Measurements from ENCODE around the gene FITM2.

The FITM2 gene

DNA sequence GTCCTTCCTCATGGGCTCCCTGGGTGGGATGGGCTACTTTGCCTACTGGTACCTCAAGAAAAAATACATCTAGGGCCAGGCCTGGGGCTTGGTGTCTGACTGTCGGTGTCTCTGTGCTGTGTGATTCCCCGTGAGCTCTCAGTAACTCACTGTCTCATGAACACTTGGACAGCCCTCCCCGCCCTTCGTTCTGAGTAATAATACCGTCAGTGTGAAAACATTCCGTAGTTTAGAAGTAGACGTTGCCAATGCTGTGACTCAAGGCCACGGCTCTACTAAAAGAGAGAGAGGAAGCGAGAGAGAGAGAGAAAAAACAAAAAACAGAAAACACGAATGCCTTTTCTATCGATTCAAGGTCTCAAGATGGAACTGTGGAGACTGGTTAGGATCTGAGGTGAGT lies 31.8 kb downstream of the FITM2 start:
- no peak for DNase-seq

DNA sequence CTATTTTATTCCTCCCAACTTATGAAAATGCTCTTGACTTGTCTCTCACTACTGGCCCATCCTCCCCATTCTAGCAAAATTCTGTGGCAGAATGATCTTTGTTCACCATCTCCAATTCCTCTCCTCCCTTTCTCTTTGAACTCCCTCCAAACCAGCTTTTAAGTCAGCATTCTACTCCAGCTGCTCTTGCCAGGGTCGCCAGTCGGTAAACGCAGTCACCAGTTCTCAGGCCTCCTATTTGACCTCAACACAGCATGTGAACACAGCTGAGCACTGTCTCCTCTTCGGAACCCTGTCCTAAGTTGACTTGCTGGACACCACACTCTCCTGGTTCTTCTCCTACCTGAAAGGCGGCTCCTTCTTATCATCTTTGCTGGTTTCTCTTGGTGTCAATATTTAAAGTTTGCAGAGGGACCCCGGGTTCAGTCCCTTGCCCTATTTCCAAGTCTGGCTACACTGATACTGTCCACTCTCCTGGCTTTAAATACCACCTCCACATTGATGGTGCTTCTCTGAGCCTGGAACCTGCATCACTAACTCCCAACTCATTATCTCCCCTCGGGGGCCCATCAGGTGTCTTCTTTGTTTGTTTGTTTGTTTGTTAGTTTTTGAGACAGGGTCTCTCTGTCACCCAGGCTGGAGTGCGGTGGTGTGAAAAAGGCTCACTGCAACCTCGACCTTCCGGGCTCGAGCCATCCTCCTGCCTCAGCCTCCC lies 36.5 kb downstream of the FITM2 start:
- DNase-seq = no peak

DNA sequence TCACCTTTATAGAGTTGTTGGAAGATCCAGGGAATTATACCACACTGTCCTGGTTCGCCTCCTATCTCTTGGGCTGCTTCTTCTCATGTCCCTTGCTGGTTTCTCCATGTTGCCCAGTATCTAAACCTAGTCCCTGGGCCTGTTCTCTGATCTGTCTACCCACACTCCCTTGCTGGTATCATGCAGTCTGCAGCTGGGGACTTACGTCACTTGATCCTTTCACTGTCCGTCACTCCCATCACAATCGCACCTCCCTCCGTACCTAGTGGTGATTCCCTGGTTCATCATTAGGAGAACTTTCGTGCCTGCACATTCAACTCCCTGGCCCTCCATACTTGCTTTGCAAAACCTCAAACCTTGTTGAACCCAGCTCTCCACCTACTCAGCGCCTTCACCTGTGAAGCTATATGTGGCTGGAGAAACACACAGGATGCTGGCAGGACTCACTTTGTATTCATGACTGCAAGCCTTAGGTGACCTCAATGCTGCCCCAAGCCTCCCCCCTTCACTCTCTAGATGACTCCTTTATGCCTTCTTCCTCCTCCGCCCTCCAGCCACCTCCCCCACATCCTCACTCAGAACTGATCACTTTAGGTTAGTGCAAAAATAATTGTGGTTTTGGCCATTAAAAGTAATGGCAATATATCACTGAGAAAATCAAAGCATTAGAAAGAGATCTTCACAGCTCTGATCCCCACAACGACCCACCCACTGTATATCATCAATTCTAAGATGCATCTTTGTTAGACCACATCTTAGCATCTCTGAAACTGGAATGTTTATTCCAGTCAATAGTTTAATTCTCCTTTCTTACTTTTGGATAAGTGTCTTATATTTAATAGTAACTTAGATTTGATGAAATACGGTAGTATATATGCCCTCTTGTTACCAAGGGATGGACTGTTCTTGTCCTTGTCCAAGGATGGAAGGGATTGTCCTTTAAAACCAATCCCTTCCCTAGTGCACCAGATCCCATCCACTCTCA lies 37.5 kb downstream of the FITM2 start:
- no peak for DNase-seq

DNA sequence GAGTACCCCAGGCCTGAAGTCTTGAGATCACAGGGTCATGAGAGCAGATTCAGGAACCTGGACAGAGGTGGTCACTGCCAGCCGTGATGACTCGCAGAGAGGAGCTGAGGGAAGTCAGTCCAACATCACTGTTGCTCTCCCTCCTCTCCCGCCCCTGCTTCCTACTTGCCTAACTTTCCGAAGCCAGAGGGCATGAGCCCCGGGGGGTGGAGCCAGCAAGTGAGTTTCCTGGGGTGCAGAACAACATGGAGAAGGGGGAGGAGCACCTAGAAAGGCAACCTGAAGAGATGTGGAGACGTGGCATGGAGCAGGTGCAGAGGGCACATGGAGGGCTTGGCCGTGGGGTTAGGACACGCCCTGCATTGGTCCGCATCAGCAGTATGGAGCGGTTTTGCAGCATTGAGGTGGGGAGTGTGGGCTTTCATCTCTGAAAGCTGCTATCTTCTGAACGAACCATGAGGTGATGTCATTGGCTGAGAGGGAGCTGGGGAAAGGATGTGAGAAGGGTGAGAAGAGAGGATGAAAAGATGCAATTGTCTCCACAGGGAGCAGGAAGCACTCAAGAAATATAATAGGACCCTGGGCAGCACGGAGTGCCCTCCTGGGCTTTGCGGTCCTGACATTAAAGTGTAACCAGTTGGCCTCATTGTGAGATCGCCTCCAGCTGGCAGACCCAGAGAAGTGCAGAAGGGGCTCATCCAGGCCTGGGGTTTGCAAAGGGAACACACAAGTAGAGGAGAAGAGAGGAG lies 38.9 kb downstream of the FITM2 start:
- DNase-seq = no peak

DNA sequence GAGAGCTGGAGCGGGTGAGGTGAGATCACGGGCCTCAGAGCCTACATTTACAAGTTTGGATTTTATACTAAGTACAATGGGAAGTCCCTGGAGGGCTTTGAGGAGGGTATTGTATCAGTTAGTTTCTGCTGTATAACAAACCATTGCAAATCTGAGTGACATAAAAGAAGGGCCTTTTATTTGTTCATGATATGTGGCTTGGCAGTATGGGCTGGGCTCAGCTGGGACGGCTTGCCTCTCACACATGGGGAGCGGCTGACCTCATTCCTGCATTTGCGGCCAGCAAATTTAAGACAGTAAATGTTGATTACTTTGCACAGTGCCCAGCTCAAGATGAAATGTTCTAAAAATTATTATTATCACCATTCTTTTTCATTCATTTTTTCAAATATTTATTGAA lies 42.2 kb downstream of the FITM2 start:
- DNase-seq = no peak

DNA sequence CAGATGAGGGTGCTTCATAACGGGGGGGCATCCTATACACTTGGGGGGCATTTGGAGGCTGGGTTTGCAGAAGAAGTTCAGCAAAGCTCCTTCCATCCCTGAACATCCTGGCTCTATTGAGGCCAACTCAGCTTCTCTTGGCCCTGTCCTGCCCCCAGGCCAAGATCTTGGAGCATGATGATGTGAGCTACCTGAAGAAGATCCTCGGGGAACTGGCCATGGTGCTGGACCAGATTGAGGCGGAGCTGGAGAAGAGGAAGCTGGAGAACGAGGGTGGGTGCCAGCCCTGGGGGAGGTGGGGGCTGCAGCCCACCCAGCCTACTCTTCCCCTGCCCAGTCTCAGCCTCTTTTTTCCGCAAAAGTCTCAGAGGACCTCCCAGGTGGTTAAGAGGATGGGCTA lies 46.7 kb downstream of the FITM2 start:
- no peak for DNase-seq

DNA sequence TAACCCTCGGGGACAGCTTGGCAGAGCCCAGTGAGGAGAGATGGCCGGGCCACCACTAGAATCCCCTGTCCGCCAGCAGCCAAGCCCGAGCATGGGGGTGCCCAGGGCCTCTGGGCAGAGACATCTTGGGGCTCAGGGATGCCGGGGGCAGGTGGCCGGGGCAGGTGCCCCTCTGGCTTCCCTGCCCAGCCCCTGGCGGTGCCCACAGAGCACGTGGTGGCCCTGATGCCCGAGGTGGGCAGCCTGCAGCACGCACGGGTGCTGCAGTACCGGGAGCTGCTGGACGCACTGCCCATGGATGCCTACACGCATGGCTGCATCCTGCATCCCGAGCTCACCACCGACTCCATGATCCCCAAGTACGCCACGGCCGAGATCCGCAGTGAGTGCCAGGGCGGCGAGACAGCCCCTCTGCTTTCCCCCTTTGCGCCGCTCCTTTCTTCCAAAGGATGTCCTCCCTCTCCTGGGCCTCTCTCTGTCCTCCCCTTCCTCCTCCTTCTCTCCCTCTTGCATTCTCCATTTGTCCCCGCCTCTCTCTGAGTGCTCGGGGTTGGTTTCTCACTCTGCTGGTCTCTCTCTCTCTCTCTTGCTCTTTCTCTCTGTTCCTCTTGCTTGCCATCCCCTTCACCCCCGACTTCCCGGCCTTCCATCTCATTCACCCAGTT lies 52.6 kb downstream of the FITM2 start:
- no peak for DNase-seq

DNA sequence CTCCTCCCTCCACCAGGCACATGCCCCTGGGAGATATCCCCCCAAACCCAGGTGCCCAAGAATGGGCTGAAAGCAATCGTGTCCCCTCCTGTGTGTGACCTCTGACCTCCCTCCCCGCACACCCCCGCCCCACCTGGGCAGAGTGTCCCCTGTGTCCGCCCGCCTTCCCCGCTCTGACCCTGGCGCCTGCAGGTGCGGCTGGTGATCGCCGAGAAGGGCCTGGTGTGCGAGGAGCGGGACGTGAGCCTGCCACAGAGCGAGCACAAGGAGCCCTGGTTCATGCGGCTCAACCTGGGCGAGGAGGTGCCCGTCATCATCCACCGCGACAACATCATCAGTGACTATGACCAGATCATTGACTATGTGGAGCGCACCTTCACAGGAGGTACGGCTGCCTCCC lies 54.0 kb downstream of the FITM2 start:
- no peak for DNase-seq

DNA sequence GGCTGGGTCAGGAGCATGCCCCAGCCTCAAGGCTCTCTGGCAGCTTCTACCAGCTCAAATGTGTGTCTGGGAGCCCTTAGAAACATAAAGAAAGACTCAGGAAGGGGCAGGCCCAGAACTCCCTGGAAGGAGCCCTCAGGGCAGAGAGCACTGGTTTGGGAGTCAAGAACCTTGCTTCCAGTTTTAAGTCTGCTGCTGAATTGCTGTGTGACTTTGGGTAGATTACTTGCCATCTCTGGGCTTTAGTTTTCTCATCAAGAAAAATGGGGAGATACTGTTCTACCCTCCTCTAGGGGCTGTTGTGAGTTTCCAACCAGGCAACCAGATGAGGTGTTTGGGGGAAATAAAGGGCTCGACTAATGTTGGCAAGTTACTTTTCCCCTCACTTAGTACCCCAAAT lies 55.1 kb downstream of the FITM2 start:
- no peak for DNase-seq

DNA sequence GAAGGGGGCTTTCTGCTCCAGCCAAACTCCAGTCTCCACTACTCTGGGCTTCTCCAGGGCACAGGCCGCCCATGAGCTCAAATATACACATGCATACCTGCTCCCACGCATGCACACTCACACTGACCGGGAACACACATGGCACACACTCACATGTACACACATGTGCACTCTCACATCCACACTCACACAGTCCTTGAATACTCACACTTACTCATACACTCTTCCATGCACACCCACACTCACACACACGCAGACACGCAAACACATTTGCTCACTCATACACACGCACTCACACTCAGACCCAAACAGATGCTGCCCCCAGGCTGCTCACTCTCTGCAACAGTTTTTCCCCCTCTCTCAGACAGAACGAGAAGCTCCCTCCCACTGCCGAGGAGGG lies 56.9 kb downstream of the FITM2 start:
- DNase-seq = no peak

DNA sequence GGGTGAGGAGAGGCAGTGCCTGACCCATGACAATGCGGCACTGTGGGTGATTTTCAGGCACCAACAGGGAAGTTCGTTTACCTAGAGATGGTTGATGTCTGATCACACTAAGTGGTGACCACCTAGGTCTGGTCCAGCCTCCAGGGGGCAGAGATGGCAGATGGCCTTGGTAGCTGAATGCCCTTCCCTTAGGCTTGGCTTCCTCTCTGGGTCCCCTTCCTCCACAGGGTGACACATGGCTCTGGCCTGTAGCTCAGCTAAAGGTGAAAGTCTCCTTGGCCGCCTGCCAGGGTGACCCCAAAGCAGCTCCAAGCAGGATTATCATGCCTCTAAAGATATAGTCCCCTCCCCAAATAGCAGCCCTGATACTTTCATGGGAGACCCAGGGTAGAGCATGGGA lies 57.5 kb downstream of the FITM2 start:
- DNase-seq = no peak
